Measurements from ENCODE around the gene RUVBL2. TPM values are rescaled to one million over a fixed set of nuclear protein-coding genes. Genes with fewer than 3 reads are reported as not detected.
A peak's percentile ranks its signal among the peaks of the same experiment; 100 is the strongest.

RUVBL2 gene
- 106 TPM for total RNA-seq

DNA sequence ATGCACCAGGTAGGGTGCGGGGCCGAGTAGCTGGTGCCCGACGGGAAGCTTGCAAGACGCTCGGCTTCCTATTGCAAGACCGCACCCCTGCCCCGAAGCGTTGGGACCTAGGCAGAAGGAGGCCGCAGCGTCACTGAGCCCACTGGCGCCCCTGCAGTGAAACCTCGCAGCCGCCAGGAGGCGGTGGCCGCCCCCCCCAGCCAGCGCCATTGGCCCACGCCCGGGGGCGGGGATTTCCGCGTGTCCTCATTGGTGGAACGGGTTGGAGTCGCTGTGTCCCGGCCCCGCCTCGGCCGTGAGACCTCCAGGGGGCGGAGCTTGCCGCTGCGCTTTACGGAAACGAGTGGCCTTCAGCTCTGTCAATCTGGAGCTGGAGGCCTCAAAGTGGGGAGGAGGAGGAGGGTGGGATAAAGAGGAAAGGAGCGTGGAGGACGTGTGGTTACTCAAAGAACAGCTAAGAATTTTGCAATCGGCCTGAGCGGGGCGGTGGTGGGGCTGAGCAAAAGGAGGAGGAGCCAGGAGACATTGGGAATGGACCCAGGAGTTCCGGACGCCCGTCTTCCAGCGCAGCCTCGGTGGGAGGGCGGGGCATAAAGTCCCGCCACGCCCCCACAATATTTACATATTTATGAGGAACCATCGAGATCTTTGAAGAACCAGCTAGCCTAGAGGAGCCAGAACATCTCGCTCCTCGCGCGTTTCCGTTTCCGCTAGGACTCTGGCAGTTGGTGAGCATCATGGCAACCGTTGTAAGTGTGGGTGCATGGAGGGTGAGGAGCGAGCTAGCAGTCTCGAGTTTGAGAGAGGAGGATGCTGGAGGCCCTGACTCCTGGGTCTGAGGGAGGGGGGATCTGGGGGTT is at the start of gene RUVBL2, which contains the start of gene GYS1:
TSS of gene RUVBL2 (plus strand) at position 713 of the 860 bp plus-strand sequence. CDS start at position 738, 25 bp downstream.
TSS of gene GYS1 (minus strand) at position 135 of the 860 bp plus-strand sequence. CDS start 197 bp downstream, outside the sequence.
- no peaks in the 10 kb centered on the region for H3K9me3 ChIP-seq
- intact Hi-C loops (cut with DNase I), result loop anchor here (1.0 to 5.0 kb wide), 5 partner anchors 14 to 154 kb away; partner anchors contain the start of genes FTL, NUCB1 and SNRNP70
- TF ChIP-seq, protein P1, sequence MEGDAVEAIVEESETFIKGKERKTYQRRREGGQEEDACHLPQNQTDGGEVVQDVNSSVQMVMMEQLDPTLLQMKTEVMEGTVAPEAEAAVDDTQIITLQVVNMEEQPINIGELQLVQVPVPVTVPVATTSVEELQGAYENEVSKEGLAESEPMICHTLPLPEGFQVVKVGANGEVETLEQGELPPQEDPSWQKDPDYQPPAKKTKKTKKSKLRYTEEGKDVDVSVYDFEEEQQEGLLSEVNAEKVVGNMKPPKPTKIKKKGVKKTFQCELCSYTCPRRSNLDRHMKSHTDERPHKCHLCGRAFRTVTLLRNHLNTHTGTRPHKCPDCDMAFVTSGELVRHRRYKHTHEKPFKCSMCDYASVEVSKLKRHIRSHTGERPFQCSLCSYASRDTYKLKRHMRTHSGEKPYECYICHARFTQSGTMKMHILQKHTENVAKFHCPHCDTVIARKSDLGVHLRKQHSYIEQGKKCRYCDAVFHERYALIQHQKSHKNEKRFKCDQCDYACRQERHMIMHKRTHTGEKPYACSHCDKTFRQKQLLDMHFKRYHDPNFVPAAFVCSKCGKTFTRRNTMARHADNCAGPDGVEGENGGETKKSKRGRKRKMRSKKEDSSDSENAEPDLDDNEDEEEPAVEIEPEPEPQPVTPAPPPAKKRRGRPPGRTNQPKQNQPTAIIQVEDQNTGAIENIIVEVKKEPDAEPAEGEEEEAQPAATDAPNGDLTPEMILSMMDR (IDR thresholded peaks at IDR 0.05), result peak; percentile 98 to 100 (median 99)
- H3K27ac ChIP-seq, result peak within 1 kb of the TSS; percentile 94
- H3K36me3 ChIP-seq, result peaks cover 6 to 14% of the 10 kb centered on the region in 2 donors
- DNase-seq (ENCODE audit: low spot score in 2 of 2), result peak; percentile 99 to 100
- H3K4me1 ChIP-seq, result peaks cover 21 to 26% of the 10 kb centered on the region in 2 donors
- H3K27me3 ChIP-seq, result no peaks in the 10 kb centered on the region
- peak within 1 kb of the TSS; percentile 58 to 81 for H3K4me3 ChIP-seq

DNA sequence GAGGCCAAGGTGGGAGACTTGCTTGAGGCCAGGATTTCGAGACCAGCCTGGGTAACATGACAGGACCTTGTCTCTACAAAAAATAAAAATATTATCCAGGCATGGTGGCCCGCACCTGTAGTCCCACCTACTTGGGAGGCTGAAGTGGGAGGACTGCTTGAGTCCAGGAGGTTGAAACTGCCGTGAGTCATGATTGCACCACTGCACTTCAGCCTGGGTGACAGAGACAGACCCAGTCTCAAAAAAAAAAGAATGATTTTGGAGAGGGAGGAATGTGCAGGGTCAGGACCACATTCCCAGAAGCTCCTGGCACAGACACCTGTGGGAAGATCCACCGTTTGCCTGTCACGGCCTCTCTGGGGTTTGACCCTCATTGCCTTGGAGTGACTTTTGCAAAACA is 48.3 kb upstream of the RUVBL2 start:
- intact Hi-C loops (cut with DNase I), result no loop called here
- Histone ChIP-seq H3K9me3 (peaks cover 0 to 9% of the 10 kb centered on the region in 2 donors), H3K27me3 (no peaks in the 10 kb centered on the region), H3K36me3 (no peaks in the 10 kb centered on the region), H3K4me3 (no peak overlapping the region), H3K4me1 (no peaks in the 10 kb centered on the region), H3K27ac (no peak overlapping the region)
- DNase-seq (ENCODE audit: low spot score in 2 of 2), result no peak
- TF ChIP-seq, protein P1 (IDR thresholded peaks at IDR 0.05), result no peak

DNA sequence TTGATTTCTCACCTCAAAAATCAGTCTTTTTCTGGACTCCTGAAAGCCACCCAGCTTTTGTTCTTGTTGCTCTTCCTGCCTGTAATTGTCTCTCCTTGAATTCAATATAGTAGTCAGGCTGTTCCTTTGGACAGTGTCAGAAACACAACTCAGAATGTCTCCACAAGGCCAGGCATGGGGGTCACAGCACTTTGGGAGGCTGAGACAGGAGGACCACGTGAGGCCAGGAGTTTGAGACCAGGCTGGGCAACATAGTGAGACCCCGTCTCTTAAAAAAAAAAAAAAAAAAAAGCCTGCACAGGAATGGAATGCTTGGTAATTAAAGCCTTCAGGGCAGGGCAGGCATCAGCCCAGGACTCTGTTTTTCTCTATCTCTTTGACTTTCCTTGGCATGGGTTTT is 47.9 kb upstream of the RUVBL2 start:
- TF ChIP-seq, protein P1 (IDR thresholded peaks at IDR 0.05), result no peak
- Histone ChIP-seq H3K4me1 (no peaks in the 10 kb centered on the region), H3K4me3 (no peak overlapping the region), H3K27ac (no peak overlapping the region), H3K36me3 (no peaks in the 10 kb centered on the region), H3K9me3 (peaks cover 0 to 5% of the 10 kb centered on the region in 2 donors), H3K27me3 (no peaks in the 10 kb centered on the region)
- no peak for DNase-seq (ENCODE audit: low spot score in 2 of 2)
- intact Hi-C loops (cut with DNase I), result no loop called here

DNA sequence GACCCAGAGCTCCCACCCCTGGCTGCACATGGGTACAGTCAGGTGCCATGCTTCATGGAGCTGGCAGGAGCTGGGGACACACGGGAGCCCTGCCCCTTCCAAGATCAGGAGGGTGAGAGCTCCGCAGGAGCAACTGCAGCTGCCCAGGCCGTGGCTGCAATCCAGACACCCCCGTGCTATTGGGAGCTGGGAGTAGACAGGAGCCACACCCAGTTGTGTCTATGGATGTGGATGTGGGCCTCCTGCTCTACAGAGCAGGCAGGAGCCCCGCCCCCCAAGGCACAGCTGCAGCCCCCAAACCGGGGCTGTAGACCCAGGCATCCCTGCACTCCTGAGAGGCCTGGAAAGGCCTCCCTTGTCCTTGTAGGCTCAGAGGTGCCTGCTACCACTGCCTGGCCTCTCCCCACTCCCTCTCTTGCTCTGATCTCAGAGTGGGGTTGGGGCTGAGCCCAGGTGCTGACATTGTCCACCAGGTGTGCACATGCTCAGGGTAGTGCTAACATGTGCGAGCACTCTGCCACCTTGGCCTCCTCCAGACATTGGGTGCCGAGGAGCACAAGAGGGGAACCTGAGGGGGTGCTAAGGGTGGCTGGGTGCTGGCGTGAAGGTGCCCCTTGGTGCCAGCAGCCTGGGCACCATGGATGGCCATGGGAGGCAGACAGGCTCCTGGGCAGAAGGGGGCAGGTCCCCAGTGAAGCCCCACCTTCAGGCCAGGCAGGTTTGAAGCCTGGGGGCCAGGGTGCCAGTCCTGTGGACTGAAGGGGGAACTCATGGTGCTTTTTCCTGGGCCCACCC is 47.0 kb upstream of the RUVBL2 start:
- TF ChIP-seq, protein P1 (IDR thresholded peaks at IDR 0.05), result no peak
- intact Hi-C loops (cut with DNase I), result no loop called here
- Histone ChIP-seq H3K4me3 (no peak overlapping the region), H3K27ac (no peak overlapping the region), H3K36me3 (no peaks in the 10 kb centered on the region), H3K9me3 (no peaks in the 10 kb centered on the region), H3K4me1 (no peaks in the 10 kb centered on the region), H3K27me3 (no peaks in the 10 kb centered on the region)
- DNase-seq (ENCODE audit: low spot score in 2 of 2), result no peak

DNA sequence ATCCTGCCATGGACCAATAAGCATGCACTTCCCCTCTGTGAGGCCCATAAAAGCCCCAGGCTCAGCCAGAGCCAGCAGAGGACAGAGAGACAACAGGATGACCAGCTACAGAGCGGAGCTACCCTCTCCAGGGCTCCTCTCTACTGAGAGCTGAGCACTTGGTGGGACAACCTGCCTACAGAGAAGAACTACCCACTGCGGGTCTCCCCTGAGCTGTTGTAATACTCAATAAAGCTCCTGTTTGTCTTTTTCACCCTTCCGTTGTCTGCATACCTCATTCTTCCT is 46.5 kb upstream of the RUVBL2 start:
- H3K27me3 ChIP-seq, result no peaks in the 10 kb centered on the region
- no peak for DNase-seq (ENCODE audit: low spot score in 2 of 2)
- intact Hi-C loops (cut with DNase I), result no loop called here
- no peak overlapping the region for H3K27ac ChIP-seq
- TF ChIP-seq, protein P1 (IDR thresholded peaks at IDR 0.05), result no peak
- no peaks in the 10 kb centered on the region for H3K36me3 ChIP-seq
- H3K4me1 ChIP-seq, result no peaks in the 10 kb centered on the region
- no peaks in the 10 kb centered on the region for H3K9me3 ChIP-seq
- no peak overlapping the region for H3K4me3 ChIP-seq

All from ascending aorta (tissue), 2 donors.